ELR (cell line): ENCODE data around the gene ETV4.

Experiments
- DNase-seq: peaks from one replicate; pipeline ENCODE4 v3.0.0-alpha.2; 2015; ENCODE audit warnings: low read depth

The ETV4 gene

DNA sequence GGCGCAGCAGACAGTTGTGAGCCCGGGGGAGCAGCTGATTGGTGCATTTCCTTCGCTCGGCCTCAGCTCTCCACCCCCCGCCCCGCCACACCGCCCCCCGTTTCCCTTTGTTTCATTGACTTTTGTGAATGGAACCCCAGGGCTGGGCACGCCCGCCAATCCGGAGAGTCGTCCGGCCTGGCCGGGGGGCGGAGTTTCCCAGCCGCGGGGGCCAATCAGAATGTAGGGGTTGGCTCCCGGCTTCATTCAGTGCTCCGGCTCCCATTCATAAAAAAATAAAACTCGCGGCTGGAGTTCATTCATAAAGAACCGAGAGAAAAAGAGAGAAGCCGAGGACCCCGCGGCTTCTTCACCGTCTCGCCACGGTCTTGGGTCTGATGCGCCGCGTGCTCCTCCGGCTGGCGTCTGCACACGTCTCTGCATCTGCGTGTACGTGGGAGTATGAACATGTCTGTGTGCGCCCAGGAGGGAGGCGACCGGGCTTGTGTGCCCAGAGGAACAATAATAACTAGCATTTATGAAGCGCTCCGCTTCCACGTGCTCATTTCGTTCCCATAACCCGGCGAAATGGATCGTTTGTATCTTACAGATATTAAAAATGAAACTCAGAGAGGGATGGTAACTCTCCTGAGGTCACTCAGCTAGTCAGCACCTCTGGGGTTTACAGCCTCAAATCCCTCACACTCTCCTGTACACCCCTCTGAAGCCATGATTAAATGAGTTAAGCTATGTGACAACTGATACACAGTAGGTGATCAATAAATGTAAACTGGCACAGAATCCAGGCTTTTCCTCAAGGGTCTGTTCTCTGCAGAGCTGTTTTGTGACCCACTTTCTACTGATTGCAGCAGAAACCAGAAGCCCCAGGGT lies at the start of gene ETV4:
ETV4 (minus strand) TSS at position 22 of the 870 bp plus-strand sequence. CDS start 723 bp downstream, outside the sequence.
- DNase-seq: peak; percentile 97

DNA sequence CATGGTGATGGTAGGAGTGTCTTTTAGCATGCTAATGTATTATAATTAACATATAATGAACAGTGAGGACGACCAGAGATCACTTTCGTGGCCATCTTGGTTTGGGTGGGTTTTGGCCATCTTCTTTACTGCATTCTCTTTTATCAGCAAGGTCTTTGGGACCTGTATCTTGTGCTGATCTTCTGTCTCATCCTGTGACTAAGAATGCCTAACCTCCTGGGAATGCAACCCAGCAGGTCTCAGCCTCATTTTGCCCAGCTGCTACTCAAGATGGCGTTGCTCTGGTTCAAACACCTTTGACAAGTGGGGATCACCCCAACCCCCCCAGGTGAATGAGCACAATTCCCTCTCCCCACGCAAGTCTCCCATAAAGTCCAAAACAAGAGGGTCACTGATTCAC lies 49.3 kb upstream of the ETV4 start:
- peak; percentile 62 for DNase-seq

DNA sequence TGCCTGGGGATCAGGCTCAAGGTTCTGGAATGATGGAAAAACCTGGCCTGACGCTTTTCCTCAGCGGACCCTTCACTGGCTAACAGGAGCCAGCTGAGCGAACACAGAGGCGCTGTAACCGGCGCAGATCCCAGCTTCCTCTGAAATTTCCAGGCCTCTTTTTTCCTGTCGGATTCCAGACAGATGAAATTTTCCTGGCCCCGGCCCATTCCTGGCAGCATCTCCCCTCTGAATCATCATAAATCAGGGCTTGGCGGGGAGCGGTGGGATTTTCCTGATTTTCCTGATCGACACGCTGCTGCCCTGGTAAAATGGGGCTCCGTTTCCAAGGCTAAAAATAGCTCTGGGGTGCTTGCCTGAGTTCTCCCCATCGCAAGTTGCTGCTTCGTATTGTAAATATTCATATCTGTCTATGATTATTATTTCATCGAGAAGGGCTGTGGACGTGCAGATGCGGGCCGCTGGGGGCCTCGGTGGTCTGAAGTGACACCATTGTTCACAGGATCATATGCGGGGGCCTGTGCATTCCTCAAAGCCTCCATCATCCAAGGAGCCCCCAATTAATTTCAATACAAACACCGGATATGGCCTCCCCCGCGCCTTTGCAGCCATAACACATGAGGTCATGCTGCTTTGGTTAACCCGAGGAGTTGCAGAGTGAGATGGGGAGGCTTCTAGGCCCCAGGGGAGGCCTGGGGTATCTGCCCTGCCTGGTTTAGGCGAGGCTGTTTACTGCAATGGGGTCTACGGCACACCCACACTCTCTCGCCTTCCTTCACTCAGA lies 45.8 kb upstream of the ETV4 start:
- peak; percentile 92 for DNase-seq

DNA sequence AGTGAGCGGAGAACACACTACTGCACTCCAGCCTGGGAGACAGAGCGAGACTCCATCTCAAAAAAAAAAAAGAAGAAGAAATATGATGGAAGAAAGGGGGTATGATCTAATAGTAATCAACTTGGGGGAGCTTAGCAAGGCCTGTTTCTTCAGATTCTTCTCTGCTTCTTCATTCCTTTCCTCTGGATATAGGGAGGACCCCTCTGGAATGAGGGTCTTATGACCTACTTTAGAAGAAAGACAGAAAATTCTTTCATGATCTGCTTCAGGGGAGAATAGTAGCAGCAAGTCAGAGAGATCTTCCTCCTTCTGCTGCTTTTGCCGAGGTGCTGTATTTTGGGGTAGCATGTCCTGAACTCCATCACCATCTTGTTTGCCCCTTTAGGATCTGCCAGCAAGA lies 44.9 kb upstream of the ETV4 start:
- no peak for DNase-seq

DNA sequence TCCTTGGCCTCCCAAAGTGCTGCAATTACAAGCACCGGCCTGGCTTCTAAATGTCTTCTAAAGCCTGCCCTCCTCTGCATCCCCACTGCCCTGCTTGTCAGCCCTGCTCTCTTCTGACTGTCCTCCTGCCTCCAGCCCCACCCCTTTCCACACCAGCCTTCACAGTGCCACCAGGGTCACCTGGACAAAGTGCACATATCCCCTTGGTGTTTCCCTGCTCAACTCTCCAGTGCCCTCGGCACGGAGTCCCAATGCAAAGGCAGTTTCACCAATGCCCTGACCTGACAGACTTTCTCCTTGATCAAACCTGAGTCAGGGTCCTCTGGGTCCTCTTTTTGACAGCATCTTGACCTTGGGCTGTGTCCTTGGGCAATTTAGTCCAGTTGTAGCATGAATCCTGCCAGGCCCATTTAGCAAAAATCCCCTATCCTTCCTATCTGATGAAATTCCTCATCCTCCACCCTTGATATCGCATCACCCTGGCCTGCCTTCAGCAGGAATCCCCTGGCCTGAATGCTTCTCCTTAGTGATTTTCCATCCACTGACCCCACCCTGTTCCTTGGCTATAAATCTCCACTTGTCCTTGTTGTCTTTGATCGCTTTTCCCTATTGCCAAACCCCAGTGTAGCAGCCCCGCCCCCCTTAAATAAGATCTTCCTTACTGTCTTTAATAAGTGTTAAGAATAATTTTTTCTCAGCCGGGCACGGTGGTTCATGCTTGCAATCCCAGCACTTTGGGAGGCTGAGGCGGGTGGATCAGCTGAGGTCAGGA lies 42.7 kb upstream of the ETV4 start:
- DNase-seq: no peak

DNA sequence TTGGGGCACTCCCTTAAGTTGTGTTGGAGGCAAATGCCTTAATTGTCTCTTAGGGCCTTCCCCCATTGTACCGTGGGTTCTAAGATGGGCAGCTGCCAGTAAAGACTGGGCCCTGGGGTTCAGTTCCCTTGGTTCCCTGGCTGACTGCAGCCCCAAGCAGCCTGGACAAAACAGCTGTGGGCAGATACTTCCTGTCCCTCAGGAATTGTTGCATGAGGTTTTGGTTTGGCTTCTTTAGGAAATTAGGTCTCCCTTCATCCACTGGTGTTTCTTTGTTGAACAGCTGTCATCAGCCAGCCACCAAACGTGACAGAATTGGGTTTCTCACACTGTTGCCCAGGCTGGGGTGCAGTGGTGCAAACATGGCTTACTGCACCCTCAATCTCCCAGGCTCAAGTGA lies 42.0 kb upstream of the ETV4 start:
- DNase-seq: no peak

DNA sequence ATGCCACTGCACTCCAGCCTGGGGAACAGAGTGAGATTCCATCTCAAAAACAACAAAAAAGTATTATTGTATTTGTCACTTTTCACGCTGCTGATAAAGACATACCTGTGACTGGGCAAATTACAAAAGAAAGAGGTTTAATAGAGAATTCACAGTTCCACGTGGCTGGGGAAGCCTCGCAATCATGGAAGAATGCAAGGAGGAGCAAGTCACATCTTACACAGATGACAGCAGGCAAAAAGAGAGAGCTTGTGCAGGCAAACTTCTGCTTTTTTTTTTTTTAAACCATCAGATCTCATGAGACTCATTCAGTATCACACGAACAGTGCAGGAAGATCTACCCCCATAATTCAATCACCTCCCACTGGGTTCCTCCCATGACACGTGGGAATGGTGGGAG lies 41.5 kb upstream of the ETV4 start:
- no peak for DNase-seq

DNA sequence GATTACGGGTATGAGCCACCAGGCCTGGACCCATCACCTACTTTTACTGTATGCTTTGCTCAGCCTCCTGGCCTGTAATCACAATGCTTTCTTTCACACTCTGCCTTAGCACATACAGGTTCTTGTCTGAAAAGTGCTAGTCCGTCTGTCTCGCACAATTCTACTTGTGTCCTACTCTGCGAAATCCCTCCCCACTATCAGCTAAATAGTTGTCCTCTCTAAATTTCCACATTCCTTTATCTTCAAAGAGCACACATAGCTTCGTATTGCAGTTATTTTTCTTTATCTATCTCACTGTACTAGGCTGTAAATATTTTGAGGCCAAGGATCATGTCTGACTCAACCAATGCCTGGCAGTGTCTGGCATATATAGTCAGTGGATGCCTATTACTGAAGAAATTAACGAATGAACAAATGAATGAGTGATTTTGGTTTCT lies 38.5 kb upstream of the ETV4 start:
- DNase-seq: no peak

DNA sequence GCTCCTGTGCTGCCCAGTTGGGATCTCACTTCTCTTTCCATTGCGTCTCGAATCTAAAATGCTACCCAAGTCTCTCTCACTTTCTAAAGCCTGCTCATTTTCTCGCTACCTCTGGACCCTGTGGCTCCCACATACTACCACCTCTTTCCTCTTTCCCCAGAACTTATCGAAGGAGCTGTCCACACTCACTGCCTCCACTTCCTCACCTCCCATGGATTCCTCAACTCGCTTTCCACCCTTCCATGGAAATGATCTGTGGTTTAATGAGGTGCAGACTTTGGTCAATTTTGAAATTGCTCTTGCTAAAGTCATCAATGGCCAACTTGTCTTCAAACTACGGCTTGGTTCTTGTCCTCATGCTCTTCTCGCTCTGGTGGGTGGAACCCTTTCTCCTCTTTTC lies 37.2 kb upstream of the ETV4 start:
- no peak for DNase-seq

DNA sequence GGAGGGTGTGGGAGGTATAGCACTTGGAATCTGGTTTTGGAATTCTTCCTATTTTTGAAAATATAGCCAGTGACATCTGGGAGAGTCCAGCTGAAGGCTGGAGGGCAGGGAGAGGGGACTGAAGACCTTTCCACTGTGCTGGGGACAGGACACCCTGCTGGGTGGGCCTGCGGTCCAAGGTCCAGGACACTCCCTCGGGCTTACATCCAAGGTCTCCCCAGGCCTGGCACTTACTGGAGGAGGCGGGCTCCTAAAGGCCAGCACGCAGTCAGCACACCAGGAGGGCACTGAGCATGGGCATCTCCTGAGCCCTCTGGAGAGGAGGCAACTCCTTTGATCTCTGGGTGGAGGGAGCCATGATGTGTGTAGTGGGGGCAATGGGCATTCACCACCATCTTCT lies 35.5 kb upstream of the ETV4 start:
- DNase-seq: no peak

DNA sequence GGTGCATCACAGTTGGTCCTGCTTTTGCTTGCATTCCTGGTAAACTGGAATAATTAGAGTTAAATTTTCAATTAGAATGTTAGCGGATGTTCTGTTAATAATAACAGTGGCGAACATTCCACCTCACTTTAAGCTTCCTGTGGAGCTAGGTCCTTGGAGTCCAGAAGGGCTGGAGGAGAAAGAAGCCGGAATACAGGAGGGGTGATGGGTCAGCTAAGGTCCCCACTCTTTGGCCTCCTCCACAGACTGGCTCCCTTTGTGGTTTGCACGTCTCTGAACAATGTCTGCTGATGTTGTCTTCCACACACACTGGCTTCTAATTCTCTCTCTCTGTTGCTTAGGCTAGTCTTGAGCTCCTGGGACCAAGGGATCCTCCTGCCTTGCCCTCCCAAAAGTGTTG lies 35.0 kb upstream of the ETV4 start:
- no peak for DNase-seq

DNA sequence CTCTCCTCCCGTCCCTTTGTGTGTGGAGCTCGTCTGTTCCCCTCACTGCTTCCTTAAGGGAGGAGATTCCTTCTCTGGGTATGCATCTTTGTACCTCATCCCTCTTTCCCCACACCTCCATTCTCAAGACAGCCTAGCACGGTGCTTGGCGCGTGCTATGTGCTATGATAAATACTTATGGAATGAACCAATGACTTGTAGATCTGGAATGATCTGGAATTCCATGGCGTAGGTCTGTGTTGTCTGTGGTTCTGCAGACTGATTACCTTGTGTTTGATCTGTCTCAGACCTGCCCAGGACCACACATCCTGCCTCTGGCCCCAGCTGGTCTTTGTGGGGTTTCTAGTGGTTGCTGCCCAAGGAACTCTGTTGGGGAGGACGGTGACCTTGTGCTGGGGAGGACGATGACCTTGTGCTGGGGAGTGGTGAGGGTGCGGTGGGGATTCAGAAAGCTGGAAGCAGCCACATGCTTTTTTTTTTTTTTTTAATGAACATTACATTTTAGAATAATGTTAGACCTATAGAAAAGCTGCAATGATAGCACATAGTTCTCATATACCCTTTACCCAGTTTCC lies 33.5 kb upstream of the ETV4 start:
- DNase-seq: peak; percentile 98

DNA sequence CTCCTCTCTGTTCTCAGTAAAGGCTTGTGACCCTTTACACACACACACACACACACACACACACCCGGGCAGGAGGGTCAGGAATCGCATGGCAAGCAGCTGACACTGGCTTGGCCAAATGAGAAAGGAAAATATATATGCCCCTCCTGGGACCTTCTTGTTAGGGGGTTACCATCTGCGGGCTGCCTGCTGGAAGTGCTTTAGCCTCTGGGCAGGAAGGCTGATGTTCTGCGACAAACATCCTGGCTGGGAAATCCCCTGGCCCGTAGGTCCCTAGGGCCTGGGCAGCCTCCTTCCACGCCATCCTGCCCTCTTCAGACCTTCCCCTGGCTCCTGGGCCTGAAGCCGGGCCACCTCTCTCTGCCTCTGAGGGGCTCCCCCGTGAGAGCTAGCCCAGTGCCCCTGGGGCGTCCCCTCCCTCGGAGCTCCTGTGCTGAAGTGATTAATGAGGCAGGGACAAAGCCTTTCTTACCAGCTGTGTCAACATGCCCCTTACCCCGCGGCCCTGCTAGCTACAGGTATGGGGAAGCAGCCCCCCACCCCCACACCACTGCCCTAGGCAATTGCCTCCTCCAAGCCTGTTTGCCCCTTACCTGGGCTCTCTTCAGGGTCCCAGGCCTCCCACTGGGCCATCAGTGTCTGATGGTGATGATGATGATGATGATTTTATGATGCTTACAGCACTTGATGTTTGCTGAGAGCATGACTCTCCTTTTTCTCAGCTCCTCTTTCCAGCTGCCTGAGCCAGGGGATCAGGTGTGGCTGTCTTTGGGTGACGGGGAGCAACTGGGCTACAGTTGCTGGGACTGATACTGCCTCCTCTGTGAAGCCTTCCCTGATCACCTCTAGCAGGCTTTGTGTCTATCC lies 32.8 kb upstream of the ETV4 start:
- peak; percentile 91 for DNase-seq

DNA sequence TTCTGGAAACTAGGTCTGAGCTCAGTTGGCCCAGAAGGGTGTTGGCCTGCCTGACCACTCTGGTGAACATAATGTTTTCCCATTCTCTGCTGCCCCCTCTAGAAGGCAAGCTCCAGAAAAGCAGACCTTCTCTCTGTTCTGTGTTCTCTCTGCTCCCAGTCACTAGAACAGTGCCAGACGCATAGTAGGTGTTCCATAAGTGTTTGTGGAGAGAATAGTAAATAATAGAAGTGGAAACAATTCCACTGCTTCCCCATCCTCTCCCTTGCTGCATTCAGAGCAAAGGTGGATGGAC lies 32.2 kb upstream of the ETV4 start:
- no peak for DNase-seq

DNA sequence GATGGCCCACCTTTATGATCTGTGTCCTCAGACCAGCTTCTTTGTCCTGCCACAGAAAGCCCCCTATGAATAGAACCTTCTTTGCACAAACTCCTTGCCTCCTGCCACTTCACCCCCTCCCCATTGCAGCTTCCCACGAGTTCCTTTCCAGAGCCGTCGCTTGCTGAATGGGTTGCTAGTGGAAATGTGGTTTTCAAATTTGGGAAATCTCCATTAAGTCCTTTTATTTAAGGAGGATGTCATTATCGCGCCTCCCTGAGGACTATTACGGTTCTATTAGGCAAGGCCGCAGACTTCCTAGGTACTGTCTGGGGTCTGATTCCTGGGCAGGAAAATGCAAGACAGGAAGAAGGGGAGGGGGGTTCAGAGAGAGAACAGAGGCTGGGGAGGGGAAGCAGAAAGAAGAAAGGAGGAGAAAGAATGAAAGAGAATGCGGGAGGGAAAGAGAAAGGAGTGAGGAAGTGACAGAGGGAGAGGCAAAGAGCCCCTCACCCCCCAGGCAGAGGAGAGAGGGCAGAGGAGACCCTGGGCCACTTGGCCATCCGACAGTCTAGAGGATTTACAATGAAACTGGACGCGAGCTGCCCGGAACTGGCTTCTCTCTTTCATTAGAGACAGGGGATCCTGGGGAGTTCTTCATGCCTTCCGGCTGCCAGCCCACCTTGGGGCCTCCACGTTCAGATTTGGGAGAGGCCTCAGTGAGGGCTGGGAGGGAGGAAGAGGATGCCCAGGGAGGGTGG lies 31.7 kb upstream of the ETV4 start:
- no peak for DNase-seq

DNA sequence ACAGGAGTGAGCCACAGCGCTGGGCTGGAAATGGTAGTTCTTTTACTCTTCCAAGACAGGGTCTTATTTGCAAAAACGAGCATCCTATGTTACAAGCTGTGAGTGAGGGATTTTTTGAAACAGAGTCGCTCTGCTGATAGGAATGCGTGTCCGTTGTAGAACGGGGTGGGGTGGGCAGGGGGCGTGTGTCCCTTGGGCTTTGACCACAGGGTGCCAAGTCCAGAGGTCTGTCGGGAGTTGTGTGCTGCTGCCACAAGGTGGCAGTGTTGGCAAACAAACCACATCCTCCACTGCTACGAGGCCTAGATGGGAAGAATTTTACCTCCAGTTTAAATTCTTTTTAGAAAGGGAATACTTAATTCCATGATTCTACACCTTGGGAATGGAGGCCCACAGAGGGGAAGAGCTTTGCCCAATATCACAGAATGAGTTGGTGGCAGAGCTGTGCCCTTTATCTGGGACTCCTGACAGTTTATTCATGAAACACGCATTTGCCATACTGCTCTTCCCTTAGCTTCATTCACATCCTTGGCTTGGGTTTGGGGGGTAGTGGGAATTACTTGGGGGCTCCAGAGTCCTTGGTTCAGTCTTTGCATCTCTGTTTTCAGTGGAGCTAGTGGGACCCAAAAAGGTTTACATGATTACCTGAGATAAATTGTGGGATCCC lies 30.6 kb upstream of the ETV4 start:
- DNase-seq: peak; percentile 85

DNA sequence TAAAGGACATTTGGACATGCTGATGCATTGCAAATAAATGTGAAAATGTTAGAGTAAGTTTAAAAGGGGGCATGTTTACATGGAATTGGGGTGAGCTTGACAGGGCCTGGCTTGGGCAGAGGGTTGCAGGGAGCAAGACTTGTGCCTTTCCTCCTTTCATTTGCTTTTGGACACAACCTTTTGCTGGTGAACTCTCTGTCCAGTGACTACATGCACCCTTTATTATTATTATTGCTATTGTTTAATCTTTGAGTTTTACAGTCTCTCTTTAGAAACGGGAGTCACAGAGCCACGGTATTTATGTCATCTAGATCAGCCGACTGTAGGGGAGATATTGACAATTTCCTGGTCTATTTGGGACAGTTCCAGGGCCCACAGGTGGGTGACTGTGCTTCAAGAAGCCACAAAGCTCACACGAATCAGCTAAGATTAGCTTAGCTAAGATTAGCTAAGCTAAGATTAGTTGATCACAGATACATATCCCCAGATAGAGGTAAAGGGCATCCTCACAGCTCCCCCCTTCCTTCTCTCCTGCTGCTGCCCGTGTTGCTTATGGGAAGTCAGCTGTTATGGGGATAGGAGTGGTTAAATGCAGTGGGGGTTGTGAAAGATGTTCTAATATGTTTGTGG lies 28.9 kb upstream of the ETV4 start:
- DNase-seq: no peak

DNA sequence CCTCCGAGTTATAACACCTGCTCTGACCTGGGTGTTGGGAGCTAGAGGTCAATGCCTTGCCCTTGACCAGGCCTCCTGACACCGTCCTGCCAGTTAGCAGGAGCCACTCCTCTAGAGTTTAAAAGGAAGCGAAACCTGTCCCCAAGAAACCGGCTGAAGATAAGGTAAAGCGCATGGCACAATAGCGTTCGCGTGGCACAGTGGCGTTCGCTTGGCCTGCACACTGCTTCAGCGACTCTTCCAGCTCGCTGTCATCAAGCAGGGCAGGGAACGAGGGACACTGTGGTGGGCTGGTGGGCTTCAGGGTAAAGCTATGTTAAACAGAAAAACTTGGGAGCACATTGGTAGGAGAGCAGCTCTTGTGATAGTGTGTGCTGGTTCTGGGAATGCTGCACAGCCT lies 28.2 kb upstream of the ETV4 start:
- DNase-seq: no peak

DNA sequence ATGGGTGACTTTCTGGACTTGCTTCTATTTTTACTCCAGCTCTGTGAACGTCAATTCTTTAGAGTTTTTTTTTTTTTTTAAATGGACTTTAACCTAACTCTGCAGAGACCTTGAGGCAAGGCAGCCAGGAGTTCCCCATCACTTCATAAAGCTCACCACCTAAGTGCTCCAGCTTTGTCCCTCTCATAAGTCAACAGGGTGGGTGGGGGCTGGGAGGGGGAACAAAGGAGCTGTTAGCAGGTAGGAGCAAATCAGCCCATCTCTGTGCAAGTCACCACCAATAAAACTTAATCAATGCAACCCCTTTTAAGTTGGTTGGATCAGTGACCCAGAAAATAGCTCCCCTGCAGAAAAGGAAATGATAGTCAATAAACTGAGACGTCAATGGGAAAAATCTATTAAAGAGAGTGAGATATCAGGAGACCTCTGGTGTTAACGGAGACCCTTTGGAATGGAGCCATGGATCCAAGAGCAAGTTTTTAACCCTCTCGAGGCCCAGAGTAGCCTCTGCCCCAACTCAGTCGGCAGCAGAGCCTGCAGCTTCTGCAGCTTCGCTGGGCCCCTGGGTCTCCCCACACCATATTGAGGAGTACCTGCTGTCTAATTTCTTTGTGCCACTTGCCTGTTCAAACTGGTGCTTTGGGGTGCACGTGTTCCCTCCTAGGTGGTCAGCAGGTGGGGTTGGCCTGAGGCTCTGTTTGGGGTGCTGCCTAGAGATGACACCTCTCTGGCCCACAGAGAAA lies 27.6 kb upstream of the ETV4 start:
- no peak for DNase-seq
